GM21423 (cell line): ENCODE results near the gene KSR1.
"Not testable (repeated sequence)": the region's sequence is repeated elsewhere in the genome, so short reads cannot be mapped to it uniquely, and the experiment has no call there.

Source experiments
- ATAC-seq: cut with Tn5 transposase; IDR thresholded peaks from one replicate; pipeline ENCODE4 v1.9.1; 2021; ENCODE audit warnings: mild to moderate bottlenecking, moderate library complexity; ENCODE audit not compliant: unreplicated experiment

Gene KSR1

DNA sequence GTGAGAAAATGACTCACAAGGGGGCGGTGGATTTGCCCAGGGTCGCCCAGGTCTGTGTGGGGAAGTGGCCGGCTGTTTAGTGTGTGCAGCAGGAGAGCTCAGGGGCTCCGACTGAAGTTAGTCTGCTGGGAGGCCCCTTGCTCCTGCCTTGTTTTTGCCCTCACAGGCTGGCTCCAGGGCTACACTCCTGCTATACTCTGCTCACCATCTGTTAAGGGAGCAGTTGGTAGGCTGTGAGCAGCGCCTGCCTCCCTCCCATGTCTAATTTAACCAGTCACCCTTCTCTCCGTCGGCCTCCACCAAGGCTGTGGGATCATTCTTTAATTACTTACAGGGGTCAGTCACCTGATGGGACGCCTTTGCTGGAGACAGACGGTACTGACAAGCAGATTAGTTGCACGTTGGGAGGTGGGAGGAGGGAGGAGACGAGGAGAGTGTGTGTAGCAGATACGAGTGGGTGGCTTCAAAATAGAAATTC lies 35.5 kb downstream of the KSR1 start:
- no peak for ATAC-seq

DNA sequence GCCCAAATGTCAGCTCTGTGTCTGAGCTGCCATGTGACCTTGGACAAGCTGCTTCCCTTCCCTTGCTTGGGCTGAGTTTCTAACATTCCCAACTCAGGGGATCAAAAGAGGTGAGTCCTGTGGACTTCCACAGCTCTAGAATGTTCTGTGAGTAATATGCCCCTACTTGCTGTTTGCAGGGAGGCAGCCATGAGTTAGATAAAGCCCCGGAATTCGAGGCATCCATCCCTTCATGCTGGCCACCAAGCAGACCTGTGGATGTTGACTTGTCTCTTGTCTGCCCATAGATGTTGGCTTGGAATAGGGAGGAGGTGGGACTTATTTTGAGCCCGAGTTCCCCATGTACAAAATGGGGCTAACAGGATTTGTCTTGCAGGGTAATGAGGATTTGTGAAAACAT lies 36.2 kb downstream of the KSR1 start:
- ATAC-seq, result no peak

DNA sequence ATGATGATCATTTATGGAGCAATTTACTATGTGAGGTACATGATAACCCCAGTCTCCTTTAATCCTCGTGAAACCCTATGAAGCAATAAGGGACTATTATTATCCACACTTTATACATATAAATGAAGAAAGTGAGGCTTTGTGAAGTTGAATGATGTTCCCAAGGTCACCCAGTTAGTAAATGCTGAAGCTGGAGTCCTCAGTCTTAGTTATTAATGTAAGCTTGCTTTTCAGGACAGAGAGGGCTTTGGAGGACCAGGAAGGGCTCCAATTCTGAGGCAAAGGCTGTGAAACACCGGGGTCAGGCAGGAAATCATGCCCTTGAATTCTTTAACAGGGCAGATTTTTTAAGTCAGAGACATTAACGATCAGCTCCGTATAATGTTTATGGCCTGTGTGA lies 36.8 kb downstream of the KSR1 start:
- ATAC-seq, result no peak

DNA sequence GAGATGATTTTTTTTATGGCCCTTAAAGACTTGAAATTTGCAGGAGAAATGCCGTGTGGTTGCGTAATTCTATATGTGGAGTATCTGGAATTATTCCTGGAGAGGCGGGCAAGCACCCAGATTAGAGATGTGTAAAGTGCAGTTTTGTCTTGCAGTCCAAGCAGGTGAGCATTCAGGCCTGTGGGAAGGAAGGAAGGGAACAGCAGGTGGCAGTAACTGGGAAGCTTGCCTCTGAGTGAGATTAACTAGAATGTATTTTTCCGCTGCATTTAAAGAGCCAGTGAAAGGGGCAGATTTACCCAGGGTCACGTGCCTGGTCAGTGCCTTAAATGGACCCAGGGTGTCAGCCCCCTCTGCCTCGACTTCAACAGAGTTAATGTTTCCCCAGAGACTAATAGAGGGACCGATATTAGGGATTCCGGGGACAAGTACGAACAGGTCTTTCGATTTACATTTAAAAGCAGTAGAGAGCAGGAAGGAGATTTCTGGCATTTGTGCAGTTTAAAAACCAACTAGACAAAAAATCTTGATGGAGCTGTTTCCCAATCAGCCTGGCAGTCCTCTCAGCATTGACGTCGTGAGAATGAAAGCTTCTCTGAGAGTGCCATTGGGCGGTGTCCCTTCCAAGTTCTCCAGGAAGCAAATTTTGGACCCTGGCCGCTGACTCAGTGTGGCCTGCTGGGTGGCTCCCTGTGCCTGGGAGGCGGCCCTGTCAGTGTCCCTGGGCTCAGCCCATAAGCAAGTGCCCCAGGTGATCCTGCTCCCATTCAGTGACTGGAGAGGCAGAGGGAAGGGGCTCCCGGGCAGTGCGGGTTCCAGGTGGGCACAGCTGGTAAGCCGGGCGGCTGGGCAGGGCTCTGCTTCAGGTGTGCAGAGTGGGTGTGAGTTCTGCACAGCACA lies 38.2 kb downstream of the KSR1 start:
- ATAC-seq, result no peak

DNA sequence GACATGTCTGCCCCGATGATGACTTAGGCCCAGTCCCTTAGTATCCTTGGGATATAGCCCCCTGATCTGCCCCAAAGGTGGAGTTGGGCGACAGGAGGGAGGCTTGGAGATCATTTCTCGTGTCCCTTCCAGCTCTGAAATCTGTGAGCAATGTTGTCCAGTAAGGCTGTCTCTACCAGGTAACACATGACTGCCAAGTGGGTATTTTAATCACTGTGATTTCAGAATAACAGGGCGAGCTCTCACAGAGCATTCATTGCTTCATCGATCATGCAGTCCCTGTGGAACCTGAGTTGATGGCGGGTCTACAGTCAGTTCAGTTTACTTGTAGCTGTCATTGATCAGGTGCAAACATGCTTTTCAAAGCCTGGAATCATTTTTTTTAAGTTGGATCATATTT lies 39.2 kb downstream of the KSR1 start:
- ATAC-seq, result peak; percentile 40

DNA sequence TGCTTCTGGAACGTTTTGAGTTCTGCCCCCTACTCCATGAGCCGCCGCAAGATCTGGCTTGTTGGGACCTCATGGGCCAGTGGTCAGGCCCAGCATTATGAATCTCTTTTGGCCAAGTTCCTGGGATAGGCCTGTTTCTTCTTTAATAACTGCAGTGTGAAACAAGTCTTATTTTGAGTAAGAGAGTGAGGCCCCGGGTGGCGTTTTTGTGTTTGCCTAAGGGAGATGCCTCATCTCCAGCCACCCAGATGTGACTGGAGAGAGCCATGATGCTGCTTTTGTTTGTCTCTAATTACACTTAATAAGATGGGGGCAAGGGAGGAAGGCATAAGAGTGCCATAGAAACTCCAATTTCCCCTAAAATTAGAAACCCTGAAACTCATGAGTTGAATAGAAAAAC lies 39.8 kb downstream of the KSR1 start:
- no peak for ATAC-seq

DNA sequence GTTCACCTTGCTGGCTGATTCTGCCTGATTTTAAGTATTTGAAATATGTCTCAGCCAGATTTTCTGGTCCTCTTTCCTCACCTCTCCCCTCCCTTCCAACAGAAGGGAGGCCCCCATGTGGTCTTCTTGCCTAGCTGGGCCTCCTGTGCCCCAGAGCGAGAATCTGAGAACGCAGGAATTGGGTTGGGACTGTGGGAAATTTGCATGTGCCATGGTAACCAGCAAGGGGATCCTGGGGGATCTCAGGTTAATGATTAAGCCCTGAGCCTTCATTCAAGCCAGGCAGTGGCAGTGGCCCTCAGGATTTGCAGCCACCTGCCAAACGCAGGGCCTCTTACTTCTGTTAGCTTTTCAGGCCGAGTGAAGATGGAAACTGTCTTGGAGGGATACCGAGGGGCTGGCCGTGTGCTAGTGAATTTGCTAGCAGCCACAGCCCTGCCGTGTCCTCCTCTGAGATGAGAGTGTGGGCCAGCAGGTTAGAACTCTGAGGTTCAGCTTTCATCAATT lies 40.2 kb downstream of the KSR1 start:
- ATAC-seq, result no peak

DNA sequence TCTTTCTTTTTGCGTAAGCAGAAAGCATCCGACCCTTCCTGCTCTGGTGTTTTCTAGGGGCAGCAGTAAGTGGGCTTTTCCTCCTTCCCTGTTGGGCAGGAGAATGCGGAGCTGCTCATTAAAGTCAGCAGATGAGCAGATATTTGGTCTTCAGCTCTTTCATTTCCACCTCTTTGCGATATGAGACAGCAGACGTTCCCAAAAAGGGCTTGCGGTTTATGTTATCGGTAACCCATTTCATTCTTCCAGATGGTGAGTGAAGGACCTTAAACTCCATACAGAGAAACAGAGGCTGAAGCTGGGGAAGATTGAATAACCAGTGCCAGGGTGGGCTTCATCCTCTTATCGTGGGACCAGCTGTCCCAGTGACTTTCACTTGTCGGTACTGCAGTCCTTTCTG lies 40.7 kb downstream of the KSR1 start:
- ATAC-seq, result no peak

DNA sequence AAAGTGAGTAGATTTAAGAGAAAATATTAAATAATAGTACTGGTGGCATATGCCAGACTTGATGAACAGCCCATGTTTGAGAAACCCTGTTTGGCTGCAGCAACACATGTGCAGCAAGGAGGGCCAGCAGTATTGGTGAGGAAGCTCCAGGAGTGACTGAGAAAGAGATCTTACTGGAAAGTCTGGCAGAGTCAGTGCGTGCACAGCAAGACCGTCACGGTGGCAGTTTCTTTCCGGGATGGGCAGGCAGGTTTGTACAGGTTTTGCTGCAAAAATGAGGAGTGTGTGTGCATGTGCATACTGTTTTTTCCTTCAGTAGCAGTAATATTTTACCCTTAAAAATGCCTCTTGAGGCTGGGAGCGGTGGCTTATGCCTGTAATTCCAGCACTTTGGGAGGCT lies 41.4 kb downstream of the KSR1 start:
- ATAC-seq, result no peak

DNA sequence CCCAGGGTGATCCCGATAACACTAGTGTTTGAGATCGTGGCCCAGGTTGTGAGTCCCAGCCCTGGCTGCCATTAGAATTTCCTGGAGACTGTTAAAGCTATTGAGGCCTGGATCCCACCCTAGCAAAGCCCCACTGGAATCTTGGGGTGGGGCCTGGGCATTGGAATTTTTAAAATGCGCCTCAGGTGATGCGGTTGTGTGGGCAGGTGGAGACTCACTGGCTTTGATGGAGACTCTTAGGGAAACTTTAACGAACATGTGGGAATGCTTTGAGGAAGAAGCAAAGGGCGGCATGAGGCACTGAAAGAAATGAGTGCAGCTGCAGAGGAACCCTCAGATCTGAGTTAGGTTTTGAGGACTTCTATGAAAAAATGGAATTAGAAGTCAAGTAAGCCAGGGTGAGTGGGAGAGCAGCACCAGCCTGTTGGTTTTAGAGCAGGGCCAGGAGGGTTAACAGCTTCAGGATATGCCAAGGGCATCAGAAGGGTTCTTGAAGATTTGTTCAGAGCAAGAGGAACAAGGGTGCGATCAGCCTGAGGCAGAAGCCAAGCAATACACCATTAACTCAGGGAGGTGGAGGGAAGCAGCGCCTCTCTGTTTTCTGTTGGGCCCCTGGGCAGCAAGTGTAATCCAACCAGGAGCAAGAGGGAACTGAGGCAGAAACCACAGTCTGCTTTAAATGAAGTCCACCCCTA lies 42.5 kb downstream of the KSR1 start:
- no peak for ATAC-seq

DNA sequence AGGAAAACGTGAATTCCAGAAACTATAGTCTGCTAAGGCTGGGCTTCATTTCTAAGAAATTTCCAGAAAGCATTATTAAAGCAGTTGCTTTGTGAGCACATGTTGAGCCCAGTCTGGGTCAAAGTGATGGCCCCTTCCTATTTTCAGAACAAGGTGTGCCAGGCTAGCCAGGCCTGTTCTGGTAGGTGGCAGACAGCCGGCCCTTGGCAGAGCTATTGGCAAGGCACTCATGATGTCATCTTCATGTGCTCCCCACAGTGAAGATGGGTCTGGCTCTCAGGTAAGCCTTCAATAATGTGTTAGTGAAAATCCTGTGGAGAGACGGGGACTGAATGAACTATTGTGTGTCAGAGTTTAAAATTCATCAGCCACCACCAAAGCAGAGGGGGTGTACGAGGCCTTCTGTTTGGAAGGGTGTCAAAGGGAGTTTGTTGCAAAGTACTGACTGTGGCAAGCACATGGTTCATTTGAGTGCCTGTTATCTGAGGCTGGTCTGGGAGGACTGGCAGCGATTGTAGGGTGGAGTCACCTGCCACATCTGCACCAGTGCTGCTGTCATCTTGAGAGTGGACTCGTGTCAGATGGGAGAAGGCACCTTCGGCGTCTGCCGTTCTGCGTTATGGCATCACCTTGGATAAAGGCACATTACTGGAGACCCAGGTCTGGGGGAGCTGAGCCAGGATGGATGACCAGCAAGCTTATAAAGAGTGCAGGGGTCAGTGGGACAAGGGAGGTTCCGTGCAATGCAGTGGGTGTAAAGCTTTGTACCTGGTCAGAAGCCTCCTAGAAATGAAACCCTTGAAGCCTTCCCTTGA lies 43.4 kb downstream of the KSR1 start:
- no peak for ATAC-seq

DNA sequence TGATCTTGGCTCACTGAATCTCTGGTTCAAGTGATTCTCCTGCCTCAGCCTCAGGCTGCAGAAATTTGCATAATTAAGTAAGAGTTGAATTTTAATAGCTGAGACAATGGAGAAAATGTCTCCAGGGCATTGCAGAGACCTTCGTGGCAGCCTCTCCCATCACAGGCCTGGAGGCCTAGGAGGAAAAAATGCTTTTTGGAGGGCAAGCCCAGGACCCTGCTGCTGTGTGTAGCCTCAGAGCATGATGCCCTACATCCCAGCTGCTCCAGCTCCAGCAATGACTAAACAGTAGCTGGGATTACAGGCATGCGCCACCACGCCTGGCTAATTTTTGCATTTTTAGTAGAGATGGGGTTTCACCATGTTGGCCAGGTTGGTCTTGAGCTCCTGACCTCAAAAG lies 45.1 kb downstream of the KSR1 start:
- not testable (repeated sequence) for ATAC-seq

DNA sequence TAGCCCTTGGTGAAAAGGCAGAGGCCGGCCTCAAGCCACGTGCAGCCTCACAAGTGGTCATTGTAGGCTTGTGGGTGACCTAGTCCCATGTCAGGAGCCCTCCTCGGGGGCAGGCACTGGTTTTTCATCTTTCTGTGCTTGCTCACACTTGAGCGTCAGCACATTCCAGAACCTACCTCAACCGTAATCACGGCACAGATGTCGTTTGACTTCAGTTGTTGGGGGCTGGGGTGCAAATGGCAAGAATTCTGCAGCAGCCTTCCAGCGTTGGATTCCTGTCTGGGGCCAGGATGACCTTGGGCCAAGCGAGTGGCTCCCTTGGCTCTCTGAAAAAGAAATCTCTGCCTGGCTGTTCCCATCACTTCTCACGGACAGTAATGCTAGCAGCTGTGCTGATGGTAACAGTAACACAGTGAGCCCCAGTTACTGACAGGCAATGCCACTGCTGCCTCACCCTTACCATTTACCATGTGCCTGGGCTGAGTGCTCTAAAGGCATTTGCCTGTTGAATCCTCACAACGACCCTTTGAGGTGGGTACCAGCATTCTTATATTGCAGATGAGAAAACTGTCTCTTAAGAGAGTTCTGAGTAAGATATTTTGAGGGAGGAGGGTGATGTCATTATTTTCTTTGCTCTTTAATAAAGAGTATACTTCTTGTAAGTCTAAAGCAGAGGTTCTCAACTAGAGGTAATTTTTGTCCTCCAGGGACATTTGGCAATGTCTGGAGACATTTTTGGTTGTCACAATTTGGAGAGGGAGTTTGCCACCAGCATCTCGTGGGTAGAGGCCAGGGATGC lies 46.5 kb downstream of the KSR1 start:
- ATAC-seq, result no peak

DNA sequence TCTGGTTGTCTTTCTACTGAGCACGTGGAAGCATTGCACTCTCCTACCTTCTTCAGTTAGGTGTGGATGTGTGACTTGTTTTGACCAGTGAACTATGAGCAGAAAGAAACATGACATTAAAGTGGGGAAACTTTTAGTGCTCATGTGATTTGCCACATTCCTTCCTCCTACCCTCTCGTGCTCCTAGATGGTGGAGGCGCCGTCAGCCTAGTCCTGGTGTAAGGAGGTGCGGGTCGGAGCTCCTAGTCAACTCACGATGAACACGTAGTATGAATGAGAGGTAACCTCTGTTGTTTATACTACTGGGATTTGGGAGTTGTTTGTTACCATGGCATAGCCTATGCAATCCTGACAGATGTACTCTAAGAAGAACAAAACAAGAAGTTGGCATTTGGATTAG lies 47.4 kb downstream of the KSR1 start:
- ATAC-seq, result no peak

DNA sequence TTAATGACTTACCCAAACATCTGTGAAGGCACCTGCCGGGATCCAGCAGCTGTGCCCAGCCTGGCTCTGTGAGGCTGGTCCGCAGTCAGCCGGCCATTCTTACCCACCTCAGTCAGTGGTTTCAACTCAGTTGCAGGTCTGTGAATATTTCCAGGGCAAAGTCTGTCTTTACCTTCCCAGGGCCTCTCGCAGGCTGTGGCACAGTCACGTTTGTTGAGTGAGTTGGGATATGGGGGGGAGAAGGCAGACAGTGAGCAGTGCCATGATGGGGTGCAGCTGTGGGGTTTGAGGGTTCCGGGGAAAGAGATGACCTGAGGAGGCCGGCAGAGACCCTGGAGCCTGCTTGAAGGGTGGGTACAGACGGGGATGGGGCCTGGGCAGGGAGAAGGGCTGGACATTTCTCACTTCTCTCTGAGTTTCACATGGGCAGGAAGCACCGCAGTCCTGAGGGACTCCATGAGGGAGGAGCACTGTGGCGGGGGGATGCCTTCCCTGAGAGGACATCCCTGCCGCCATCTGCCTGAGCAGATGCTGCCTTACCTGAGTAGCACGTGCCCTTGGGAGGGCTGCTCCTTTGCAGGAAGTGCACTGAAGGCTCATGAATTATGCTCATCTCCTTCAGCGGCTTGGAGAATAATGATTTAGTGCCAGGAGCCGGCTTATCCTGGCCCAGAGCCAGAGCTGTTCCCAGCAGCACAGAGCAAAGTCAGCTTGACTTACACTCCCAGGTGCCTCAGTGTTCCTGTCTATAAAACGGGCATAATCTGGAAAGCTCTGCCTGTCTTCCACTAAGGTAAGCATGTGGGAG lies 48.1 kb downstream of the KSR1 start:
- ATAC-seq, result no peak

DNA sequence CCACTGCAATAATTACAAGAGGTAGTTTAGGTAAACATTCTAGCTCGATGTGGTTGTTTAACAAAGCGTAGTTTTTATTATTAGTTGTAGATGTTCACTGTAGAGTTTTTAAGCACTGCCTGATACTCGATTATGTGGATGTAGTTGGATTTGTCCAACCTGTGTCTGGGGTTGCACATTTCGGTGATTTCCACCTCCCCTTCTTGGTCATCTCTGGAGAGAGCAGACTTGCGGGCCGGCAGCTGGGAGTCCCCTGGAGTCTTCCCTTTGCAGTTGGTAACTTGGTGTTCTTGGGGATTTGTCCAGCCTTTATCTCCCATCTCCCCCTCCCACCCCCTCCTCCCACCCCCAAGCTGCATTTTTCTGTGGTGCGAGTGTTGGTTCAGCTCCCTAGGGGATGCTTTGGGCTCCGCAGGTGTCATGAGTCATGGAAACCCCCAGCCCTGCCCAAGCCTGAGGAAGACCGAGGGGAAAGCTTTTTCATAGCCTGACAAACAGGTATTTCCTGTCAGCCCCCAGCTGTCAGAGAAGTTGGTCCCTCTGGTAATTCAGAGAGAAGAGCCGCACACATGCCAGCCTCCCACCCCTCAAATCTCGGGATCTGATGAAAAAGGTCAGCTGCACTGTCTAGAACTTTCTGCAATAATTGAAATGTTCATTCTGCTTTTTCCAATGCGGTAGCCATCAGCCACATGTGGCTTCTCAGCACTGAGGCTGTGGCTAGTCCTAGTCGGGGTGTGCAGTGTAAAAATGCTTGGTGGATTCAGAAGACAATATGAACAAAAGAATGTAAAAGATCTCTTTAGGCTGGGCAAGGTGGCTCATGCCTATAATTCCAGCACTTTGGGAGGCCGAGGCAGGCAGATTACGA lies 50.3 kb downstream of the KSR1 start:
- peak; percentile 74 for ATAC-seq

DNA sequence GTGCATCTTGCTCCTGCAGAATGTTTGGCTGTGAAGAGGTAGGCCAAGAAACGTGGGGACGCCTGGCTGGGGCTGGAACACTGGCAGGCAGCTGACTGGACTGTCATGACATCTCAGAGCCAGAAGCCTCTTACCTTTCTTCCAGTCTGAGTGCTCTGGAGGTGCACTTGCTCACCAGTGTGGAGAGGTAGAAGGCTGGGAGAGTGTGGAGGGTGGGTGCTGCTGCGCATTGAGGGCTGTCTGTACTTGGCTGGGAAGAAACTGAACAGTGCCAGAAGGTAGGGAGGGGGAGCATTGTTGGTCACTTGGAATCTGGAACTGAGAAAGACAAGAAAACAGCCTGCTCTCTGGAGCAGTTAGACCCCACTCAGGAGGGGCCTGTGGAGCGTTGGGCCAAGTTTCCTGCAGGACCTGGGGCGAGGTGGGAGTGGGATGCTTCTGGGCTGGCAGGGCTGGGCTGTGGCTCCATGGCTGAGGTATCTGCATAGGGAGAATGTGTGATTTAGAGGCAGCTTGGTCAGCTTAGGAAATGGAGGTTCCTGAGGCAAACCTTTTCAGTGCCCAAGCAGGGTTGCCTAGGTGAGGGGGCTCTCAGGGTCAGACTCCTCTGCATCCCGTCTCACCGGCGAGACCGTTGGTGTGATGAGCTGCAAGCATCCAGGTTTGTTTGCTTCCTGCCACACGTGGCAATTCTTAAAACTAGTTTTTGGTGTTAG lies 55.1 kb downstream of the KSR1 start:
- ATAC-seq, result no peak

DNA sequence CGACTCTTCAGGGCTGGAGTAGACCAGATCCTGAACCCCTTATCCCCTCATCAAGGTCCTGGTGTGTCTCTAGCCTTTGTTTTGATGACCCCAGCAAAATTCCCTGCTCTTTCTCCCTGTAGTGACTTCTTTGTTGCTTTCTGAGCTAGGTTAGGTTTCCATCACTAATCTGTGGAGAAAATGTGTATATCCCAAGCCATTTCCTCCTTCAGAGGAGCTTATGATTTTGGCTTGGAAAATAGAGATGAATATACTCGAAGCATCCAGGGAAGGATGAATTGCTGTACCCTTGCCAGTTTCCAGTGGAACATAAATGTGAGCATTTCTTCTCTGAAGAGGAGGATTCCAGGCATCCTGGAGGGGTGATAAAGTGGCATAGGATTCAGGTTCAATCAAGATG lies 55.8 kb downstream of the KSR1 start:
- no peak for ATAC-seq
